ENCODE results near the gene RLN3.

DNA sequence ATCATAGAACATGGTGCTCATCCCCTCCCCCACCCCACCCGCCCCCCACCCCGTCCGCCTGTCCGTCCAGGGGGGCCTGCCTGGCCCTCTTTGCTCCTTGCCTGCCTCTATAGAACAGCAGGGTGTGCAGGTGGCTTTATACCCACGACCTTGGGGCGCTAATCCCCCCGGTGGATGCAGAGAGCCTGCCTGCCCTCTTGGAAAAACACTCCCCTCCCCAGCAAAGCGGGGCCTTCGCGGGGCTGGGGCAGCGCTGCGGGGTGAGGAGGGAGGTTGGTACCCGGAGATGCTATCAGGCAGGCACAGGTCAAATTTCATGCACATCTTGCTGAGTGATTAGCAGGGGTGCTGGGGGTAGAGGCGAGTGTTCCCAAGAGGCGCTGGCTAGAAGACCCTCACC, 43.8 kb upstream of the RLN3 start:
- TF ChIP-seq, protein P1, sequence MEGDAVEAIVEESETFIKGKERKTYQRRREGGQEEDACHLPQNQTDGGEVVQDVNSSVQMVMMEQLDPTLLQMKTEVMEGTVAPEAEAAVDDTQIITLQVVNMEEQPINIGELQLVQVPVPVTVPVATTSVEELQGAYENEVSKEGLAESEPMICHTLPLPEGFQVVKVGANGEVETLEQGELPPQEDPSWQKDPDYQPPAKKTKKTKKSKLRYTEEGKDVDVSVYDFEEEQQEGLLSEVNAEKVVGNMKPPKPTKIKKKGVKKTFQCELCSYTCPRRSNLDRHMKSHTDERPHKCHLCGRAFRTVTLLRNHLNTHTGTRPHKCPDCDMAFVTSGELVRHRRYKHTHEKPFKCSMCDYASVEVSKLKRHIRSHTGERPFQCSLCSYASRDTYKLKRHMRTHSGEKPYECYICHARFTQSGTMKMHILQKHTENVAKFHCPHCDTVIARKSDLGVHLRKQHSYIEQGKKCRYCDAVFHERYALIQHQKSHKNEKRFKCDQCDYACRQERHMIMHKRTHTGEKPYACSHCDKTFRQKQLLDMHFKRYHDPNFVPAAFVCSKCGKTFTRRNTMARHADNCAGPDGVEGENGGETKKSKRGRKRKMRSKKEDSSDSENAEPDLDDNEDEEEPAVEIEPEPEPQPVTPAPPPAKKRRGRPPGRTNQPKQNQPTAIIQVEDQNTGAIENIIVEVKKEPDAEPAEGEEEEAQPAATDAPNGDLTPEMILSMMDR (IDR thresholded peaks at IDR 0.05), result no peak
- TF ChIP-seq POLR2A (IDR thresholded peaks at IDR 0.05) (no peak), EP300 (IDR thresholded peaks at IDR 0.05) (no peak)
